GM19023 (cell line): ENCODE data around the gene PPIP5K2.
"Not testable (repeated sequence)": the region's sequence is repeated elsewhere in the genome, so short reads cannot be mapped to it uniquely, and the experiment has no call there.

Experiments used
- ATAC-seq: cut with Tn5 transposase; IDR thresholded peaks from one replicate; pipeline ENCODE4 v1.9.1; 2021; ENCODE audit warnings: mild to moderate bottlenecking, moderate library complexity; ENCODE audit not compliant: unreplicated experiment

PPIP5K2 gene

DNA sequence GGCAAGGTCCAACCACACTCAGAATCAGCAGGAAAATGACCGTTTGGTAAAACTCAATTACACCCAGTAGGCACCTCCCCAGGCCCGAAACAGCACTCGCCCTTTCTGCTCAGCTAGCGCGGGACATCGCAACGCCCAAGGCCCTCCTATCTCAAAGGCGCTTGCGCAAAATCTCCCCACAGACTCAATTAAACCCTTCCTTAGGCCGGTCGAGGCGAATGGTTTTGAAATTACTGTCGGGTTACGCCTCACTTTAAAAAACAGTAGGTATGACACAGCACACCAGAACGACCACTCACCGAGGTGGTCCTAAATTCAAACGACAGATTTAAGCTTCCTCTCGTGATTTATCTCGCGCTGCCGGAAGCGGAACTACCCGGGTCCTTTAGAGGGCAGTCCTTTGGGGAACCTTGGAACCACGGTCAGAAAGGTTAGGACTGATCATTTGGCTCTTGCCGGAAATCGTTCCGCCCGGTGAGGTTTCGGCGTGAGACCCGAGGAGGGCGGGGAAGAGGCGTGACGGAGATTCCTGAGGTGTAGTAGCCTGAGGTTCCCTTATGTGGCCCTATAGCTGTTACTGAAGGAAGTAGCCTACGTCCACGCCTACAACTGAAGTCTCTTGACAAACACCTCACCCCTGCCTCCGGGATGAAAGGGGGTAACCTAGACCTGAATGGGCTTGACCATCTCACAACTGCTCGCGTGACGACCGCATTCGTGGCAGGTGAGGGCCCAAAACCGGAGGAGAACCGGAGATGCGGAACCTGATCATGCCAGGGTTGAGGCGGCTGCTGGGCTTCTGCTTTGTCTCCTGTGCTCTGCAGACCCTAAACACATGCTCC, at the start of gene PPIP5K2, which contains the start of gene GIN1:
Gene PPIP5K2 (plus strand): TSS at position 537 of the 842 bp plus-strand sequence. CDS start 9,289 bp downstream, outside the sequence.
Gene GIN1 (minus strand): TSS at position 374 of the 842 bp plus-strand sequence. CDS start 11,431 bp downstream, outside the sequence.
- peak; percentile 91 for ATAC-seq

- ATAC-seq: not testable (repeated sequence)
Observed at GRCh38 chr5:103073500-103073899, 46.6 kb upstream of the PPIP5K2 start.

DNA sequence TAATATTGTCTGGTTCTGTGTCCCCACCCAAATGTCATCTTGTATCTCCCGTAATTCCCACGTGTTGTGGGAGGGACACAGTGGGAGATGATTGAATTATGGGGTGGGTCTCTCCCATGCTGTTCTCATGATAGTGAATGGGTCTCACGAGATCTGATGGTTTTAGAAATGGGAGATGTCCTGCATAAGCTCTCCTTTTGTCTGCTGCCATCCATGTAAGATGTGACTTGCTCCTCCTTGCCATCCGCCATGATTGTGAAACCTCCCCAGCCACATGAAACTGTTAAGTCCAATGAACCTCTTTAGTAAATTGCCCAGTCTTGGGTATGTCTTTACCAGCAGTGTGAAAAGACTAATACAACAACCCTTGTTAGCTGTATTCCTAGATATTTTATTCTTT, 44.7 kb upstream of the PPIP5K2 start:
- ATAC-seq: no peak

DNA sequence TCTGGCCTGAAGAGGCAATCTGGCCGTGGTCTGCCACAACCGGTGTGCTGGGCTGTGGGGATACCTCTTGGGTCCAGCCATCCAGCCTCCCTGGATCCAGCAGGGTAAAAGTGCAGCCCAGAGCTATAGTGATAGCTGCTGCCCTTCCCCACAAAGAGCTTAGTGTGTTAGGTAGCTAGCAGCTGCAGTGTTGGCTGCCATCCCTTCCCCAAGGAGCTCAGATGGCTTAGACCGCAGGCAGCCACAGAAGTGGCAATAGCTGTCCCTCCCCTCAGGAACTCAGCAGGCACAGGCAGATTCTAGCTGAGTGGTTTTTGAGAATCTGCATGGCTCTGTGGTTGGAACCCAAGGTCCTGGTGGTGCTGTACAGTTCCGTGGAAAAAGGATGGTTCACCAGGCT, 40.3 kb upstream of the PPIP5K2 start:
- ATAC-seq: no peak

DNA sequence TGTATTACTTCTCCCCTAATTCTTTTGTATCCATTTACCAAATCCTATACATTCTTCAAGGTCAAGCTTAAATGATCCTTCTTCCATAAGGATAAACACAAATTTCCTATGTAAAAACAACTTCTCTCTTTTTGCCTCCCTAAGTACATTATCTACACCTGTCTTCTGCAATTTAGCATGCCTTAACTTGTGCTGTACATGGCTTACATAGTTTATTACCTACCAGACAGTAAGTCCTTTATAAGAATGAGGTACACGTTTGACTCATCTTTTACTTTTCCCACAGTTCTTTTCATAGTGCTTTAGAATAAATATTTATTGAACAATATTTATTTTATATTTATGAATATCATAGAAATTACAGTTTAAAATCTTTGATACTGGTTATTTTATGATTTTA, 33.6 kb upstream of the PPIP5K2 start:
- no peak for ATAC-seq

DNA sequence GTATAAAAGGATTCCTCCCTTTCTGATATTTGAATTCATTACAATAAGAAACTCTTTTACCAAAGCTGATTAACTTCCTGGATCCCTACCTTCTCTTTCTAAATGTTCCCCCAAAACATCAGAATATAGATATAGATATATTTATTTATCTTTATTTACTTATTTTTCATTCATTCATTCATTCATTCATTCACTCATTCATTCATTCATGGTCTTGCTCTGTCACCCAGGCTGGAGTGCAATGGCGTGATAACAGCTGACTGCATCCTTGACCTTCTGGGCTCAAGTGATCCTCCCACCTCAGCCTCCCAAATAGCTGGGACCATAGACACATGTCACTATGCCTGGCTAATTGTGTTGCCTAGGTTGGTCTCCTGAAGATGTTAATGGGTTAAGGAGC, 30.8 kb upstream of the PPIP5K2 start:
- ATAC-seq: no peak

DNA sequence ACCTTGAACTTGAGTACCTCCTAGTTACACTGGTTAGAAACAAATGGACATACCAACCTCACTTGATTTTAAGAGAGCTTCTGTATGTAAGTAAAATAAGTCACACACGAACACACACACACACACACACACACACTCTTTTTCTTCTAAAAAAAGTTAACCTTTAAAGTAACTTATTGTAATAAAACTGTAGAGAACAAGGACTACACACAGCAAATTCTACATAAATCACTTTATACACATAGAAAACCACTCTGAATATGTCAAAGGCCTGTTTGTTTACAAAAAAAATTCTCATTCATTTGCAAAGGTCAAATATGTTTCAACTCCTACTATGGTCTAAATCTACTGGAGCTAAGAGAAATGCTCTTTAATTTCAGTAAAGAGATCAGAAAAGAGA, 29.3 kb upstream of the PPIP5K2 start:
- ATAC-seq: no peak

DNA sequence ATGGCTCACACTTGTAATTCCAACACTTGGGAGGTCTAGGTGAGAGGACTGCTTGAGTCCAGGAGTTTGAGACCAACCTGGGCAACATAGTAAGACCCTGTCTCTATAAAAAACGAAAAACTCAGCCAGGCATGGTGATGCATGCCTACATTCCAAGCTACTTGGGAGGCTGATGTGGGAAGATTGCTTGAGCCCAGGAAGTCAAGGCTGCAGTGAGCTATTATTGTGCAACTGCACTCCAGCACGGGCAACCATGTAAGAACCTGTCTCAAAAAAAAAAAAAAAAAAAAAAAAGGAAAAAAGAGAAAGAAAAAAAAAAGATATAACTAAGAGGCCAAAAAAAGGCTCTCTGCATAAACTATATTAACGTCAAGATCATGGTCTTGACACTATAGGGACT, 27.4 kb upstream of the PPIP5K2 start:
- ATAC-seq: no peak

DNA sequence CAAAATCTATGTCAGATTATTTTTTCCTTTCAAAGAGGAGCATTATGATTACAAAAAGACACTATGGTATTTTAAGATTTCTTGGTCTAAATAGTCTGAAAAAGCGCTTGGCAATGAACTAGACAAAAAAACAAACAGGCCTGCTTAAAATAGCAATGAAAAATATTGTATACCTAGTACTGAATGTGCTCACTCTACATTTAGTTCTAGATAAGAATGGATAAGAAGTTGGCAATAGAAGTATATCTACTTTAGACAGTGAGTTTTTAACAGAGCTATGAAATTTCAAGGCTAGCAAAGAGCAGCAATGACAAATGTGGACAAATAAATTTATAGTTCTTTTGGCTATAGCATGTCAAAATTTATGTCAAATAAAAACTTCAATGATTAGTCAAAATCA, 26.4 kb upstream of the PPIP5K2 start:
- ATAC-seq: no peak

GRCh38 chr5:103094737-103095136, 25.4 kb upstream of the PPIP5K2 start:
- ATAC-seq: no peak

GRCh38 chr5:103098993-103099392, 21.1 kb upstream of the PPIP5K2 start:
- no peak for ATAC-seq

DNA sequence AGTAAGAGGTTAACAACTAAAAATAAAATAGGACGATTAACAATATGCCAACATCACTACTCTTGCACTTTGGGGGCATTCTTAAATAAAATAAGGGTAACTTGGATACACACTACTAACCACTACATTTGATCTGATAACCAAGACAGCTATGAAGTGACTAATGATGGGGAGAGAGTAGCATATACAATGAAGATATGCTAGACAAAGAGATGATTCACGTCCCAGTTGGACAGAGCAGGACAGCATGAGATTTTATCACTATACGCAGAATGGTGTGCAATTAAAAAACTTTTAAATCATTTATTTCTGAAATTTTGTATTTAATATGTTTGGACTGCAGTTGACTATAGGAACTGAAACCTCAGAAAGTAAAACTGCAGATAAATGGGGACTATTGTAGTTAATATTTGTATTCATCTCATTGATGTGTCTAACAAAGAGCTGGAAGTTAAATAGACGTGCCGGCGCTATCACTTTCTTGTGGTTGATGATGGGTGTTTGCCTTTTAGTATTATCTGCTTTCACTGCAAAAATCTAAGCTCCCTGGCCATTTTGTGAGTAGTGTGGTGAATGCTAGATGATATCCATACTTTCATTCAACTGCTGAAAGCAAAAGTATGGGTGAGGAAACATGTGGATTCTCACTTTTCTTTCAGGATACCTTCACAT, 18.9 kb upstream of the PPIP5K2 start:
- no peak for ATAC-seq

- no peak for ATAC-seq
Observed at GRCh38 chr5:103102234-103102633, 17.9 kb upstream of the PPIP5K2 start.

DNA sequence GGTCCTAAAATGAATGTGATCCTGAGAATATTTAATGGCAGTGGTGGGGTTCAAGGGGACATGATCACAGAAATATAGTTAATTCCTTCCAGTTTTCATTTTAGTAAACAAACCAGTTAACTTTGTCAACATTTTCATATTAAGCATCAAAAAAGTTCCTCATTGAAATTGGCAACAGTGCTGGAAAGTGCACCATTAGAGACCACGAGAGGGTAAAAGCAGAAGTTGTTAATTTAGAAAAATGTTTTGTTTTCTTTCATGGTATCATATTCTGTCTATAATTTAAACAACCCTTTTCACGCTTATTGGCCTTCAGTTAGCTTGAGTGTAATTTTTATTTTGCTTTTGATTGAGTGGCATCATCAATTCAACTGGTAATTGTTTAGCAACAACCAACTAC, 12.0 kb upstream of the PPIP5K2 start:
- no peak for ATAC-seq

DNA sequence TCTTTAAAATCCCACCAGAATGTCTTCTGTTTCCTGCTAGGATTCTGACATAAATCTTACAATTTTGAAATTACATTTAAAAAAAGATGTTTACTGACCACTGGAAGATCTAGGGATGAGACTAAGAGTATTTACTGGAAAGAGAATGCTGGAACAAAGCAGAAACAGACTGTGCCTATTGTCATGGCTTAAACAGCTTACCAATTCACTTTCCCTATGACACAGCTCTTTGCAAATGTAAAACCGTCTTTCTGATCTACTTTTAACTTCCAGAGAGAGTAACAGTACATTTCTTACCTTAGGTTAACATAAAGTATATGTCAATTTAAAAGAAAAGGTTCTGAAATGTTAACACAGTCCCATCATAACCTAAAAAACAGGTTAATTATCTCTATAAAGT, 10.8 kb upstream of the PPIP5K2 start:
- no peak for ATAC-seq

- ATAC-seq: no peak
Observed at GRCh38 chr5:103110403-103110802, 9.7 kb upstream of the PPIP5K2 start.

- no peak for ATAC-seq
Observed at GRCh38 chr5:103111468-103111867, 8.6 kb upstream of the PPIP5K2 start.

DNA sequence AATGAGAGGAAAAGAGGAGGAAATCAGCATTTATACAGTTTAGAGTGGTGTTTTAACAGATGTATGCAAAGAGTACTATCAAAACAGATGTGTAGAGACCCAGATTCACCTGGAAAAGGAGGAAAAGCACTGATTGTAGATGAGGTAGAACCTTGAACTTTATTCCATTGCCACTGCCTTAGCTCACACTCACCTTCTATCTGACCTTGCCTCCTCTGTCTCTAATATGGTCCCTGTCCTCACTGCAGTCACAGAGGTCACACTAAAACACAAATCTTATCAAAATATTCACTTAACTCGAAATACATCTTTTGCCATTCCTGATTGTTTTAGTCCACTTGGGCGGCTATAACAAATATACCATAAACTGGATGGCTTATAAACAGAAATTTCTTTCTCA, 7.2 kb upstream of the PPIP5K2 start:
- no peak for ATAC-seq

DNA sequence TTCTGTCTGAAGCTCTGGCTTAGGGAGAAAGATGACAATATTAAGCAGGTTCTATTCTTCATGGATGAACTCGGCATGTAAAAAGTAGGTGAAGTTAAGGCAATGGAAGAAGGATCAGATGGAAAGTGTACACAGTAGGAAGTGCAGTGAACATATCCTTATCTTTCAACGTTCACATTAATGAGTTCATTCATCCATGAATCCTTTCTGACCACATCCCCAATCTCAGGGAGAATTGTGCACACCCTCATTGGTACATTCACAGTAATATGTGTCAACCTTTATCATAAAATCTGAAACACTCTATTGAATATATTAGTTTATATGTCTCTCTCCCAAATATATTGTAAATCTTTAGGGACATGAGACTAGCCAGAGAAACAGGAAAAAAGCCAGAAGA, 5.7 kb upstream of the PPIP5K2 start:
- ATAC-seq: no peak

- no peak for ATAC-seq
Observed at GRCh38 chr5:103117471-103117991, 2.6 kb upstream of the PPIP5K2 start.

GRCh38 chr5:103119070-103119764, 884 bp upstream of the PPIP5K2 start:
- no peak for ATAC-seq
